Neural crest cell (in vitro differentiated cells): Measurements from ENCODE around the gene GCK. TPM values are rescaled to one million over a fixed set of nuclear protein-coding genes. Genes with fewer than 3 reads are reported as not detected.

Source experiments
- DNase-seq: peaks from one replicate; pipeline ENCODE4 v3.0.0; 2021; ENCODE audit warnings: low read depth, mixed read lengths, low spot score
- H3K27ac Mint-ChIP-seq: one replicate; pipeline ENCODE4 v1.8.0; 2021; ENCODE audit warnings: mild to moderate bottlenecking, mixed read lengths; ENCODE audit not compliant: unreplicated experiment
- H3K27me3 Mint-ChIP-seq: 2 replicates; pipeline ENCODE4 v1.8.0; 2021; ENCODE audit warnings: low read depth, mild to moderate bottlenecking, mixed read lengths
- H3K36me3 Mint-ChIP-seq: 2 replicates; pipeline ENCODE4 v1.8.0; 2021; ENCODE audit warnings: low read depth, mild to moderate bottlenecking, mixed read lengths
- H3K4me1 Mint-ChIP-seq: 2 replicates; pipeline ENCODE4 v1.8.0; 2021; ENCODE audit warnings: mixed read lengths
- H3K4me3 Mint-ChIP-seq: one replicate; pipeline ENCODE4 v1.8.0; 2021; ENCODE audit warnings: mild to moderate bottlenecking, mixed read lengths
- H3K9me3 Mint-ChIP-seq: 2 replicates; pipeline ENCODE4 v1.8.0; 2021; ENCODE audit warnings: mixed read lengths
- CTCF ChIP-seq: fragments of 200-600 bp; sonication (generic); conservative IDR thresholded peaks from 2 replicates; pipeline ENCODE4 v1.5.0; 2021; ENCODE audit warnings: antibody characterized with exemption, mild to moderate bottlenecking
- total RNA-seq: library from RNA; stranded (reverse); gene quantifications from 2 replicates; pipeline ENCODE4 v1.2.1, GENCODE V29; 2021

The GCK gene
- total RNA-seq, 1 donor from 2014 or later: 0.42 TPM

- Mint-ChIP-seq H3K27ac (no peak overlapping the region), H3K4me1 (peaks cover 7% of the 10 kb centered on the region), H3K36me3 (no peaks in the 10 kb centered on the region), H3K4me3 (no peak overlapping the region), H3K9me3 (no peaks in the 10 kb centered on the region), H3K27me3 (no peaks in the 10 kb centered on the region)
- TF ChIP-seq CTCF: no peak
- DNase-seq: no peak
Measured at GRCh38 chr7:44094365-44094764, 94.9 kb downstream of the GCK start.

Other genes starting within 250 kb of the GCK start
- not detected in 2 replicates for gene SPDYE1, start 191.5 kb downstream of the GCK start, total RNA-seq
- gene DBNL, start 144.7 kb downstream of the GCK start, total RNA-seq: 74.1 and 74.6 TPM in 2 replicates
- gene PGAM2, start 123.9 kb downstream of the GCK start, total RNA-seq: 1.8 and 2.4 TPM in 2 replicates
- gene POLM, start 106.9 kb downstream of the GCK start, total RNA-seq: 21.5 and 26.0 TPM in 2 replicates
- 70.5 and 72.6 TPM in 2 replicates for gene AEBP1, start 85.1 kb downstream of the GCK start, total RNA-seq
- gene POLD2, start 65.9 kb downstream of the GCK start, total RNA-seq: 159 and 167 TPM in 2 replicates
- not detected in 2 replicates for gene MYL7, start 48.1 kb downstream of the GCK start, total RNA-seq
- 95.9 and 97.4 TPM in 2 replicates for gene YKT6, start 11.5 kb upstream of the GCK start, total RNA-seq
- gene CAMK2B, start 136.2 kb upstream of the GCK start, total RNA-seq: 1.6 and 2.4 TPM in 2 replicates